RWPE1 (cell line): ENCODE data around the gene ZNF711.
"Not testable (repeated sequence)": the region's sequence is repeated elsewhere in the genome, so short reads cannot be mapped to it uniquely, and the experiment has no call there.

Experiments
- CTCF ChIA-PET: fragments of 350-600 bp; sonication (Branson Sonifier 250); formaldehyde crosslinking; extraction: SDS; loops from one replicate; lab custom pipeline; 2021; lab: Yijun Ruan, JAX
- POLR2A ChIA-PET: fragments of 400-600 bp; formaldehyde crosslinking; extraction: SDS; loops from one replicate; lab custom pipeline; 2020; ENCODE audit warnings: antibody characterized with exemption; ENCODE audit not compliant: low non-redundant PET; lab: Yijun Ruan, JAX
- DNase-seq: peaks from one replicate; pipeline ENCODE4 v3.0.0; 2012; ENCODE audit warnings: low spot score
- H3K27ac ChIP-seq: fragments of 450-650 bp; 2 replicates; pipeline ENCODE4 v1.5.1; 2017
- TF ChIP-seq, protein P1 (sequence below): fragments of 450-650 bp; conservative IDR thresholded peaks from 2 replicates; pipeline ENCODE4 v1.5.1; 2017; ENCODE audit warnings: low read depth, mild to moderate bottlenecking

The ZNF711 gene

DNA sequence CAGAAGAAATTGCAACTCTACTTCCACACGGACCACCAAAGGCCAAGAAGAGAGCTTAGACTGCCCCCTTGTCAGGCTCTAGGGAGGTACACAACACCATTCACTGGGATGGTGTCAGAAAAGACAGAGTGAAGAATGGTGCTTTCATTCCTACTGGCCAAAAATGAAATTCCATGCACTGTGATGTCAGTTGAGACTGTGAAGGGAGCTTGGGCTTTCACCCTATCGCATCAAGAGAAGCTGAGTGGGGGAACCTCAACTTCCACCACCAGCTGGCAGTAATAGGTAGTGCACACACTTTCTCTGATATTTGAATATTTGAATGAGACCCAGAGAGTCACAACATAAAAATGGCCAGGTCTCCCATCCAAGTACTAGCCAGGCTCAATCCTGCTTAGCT, 65.9 kb downstream of the ZNF711 start:
- ChIA-PET POLR2A (no interaction called here), CTCF (interaction anchor here (0.7 kb wide), 1 partner anchor 219 kb away, joined by 3 read pairs; no protein-coding TSS in a partner anchor)
- DNase-seq: no peak
- TF ChIP-seq, protein P1, sequence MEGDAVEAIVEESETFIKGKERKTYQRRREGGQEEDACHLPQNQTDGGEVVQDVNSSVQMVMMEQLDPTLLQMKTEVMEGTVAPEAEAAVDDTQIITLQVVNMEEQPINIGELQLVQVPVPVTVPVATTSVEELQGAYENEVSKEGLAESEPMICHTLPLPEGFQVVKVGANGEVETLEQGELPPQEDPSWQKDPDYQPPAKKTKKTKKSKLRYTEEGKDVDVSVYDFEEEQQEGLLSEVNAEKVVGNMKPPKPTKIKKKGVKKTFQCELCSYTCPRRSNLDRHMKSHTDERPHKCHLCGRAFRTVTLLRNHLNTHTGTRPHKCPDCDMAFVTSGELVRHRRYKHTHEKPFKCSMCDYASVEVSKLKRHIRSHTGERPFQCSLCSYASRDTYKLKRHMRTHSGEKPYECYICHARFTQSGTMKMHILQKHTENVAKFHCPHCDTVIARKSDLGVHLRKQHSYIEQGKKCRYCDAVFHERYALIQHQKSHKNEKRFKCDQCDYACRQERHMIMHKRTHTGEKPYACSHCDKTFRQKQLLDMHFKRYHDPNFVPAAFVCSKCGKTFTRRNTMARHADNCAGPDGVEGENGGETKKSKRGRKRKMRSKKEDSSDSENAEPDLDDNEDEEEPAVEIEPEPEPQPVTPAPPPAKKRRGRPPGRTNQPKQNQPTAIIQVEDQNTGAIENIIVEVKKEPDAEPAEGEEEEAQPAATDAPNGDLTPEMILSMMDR: no peak
- H3K27ac ChIP-seq: no peak overlapping the region

DNA sequence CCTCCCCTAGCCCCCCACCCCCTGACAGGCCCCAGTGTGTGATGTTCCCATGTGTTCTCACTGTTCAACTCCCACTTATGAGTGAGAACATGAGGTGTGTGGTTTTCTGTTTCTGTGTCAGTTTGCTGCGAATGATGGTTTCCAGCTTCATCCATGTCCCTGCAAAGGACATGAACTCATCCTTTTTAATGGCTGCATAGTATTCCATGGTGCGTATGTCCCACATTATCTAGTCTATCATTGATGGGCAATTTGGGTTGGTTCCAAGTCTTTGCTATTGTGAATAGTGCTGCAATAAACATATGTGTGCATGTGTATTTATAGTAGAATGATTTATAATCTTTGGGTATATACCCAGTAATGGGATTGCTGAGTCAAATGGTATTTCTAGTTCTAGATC, 67.6 kb downstream of the ZNF711 start:
- POLR2A ChIA-PET, DNase-seq, H3K27ac ChIP-seq, CTCF ChIA-PET: not testable (repeated sequence)
